CD4-positive, alpha-beta T cell treated with Interleukin-2 at 100 ng/mL for 4 hours (primary cell): ENCODE results near the gene PCNX1.
"Not testable (repeated sequence)": the region's sequence is repeated elsewhere in the genome, so short reads cannot be mapped to it uniquely, and the experiment has no call there.

Experiments used
- DNase-seq: peaks from one replicate; pipeline ENCODE4 v3.0.0-alpha.2; 2020; ENCODE audit warnings: low spot score

The PCNX1 gene

GRCh38 chr14:71129716-71130490 lies 222.6 kb downstream of the PCNX1 start:
- DNase-seq: not testable (repeated sequence)

GRCh38 chr14:71130491-71131179 lies 223.4 kb downstream of the PCNX1 start:
- DNase-seq: no peak

DNA sequence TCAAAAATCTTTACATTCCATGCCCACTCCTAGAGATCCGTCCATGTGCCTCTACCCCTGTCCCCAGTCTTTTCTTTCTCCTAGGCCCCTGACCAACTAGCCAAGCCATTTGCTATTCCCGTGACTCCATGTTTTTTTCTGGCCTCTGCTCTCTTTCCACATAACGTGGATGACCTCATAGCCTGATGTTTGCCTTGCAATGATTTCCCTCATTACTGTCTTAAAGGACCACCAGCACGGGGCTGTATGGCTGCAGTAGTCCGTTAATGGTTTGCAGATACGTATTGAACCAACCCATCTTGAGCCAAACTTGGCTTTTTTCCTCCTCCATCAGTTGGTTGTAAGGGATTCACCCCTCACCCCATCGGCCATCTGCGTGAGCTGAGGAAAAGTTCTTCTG lies 226.0 kb downstream of the PCNX1 start:
- DNase-seq: no peak

- DNase-seq: no peak
These were observed 228.2 kb downstream of the PCNX1 start for GRCh38 chr14:71135496-71135895.

- DNase-seq: no peak
These were observed 228.7 kb downstream of the PCNX1 start for GRCh38 chr14:71135911-71136310.

GRCh38 chr14:71136386-71137060 lies 229.3 kb downstream of the PCNX1 start:
- no peak for DNase-seq

DNA sequence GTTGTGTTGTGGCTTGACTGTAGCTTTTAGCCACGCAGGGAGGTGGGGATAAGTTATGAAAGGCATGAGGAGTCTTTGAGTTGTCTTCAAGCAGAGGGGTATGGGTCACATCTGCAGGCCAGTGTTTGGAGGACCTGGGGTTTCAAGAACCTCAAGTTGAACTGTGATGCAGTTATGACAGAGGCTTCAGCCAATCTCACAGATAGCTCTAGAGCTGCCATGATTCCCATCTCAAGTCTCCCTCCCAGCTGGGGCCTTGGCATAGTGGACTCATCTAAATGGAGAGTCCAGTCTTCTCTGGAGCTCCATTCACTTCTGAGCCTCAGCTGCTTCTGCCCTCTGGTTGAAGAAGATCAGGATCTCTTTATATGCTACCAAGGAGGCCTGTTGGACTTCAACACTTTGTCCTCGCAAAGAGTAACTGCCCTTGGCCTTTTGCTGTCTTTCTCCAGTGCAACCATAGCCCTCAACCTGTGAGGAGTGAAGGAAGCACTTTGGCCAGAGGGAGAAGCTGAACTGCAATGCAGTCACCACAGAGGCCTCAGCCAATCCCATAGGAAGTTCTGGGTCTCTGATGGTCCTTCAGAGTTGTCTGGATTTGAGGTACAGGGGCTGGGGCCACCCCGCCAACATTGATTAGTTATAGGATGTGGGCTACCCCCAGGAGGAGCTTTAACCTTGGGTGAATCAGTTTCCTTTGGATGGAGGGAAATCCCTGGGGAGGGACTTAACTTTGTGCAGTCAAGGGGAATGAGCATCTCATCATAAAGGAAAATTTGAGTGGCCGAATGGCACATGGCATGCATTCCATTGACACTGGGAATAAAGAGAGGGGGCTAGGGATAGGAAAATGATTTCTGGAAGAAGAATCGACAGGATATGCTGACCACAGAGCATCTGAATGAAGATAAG lies 230.5 kb downstream of the PCNX1 start:
- no peak for DNase-seq

- DNase-seq: peak; percentile 48
These were observed 231.4 kb downstream of the PCNX1 start for GRCh38 chr14:71138448-71139293.

DNA sequence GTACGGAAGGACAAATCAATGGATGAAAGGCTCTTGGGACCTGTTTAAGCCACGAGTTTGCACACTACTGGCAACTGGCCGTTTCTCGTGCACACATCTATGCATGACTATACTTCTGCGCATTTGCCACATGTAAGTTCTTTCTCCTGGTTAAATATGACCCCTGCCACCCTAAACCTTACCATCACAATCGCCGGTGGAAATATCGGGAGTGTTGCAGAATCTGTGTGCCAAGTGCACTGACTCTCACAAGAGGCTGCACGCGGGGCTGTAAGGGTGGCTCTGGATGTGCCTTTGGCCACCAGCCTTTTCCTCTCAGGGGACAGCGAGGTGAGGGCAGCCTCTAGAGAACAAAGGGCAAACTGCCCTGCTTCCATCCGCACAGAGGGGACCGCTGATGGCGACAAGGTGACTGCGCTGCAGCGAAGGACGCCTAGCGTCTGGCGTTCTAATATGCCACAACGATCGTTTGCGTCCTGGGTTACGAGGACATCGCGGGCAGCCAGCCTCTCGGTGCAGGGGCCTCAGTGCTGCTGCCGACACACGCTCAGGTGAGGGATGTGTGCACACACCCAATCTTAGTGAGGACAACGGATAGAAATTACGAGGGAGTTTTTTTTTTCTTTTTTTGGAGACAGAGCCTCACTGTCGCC lies 232.2 kb downstream of the PCNX1 start:
- DNase-seq: no peak

- no peak for DNase-seq
These were observed 232.9 kb downstream of the PCNX1 start for GRCh38 chr14:71140157-71140556.

GRCh38 chr14:71141701-71142374 lies 234.6 kb downstream of the PCNX1 start:
- DNase-seq: no peak

GRCh38 chr14:71142375-71143038 lies 235.2 kb downstream of the PCNX1 start:
- peak; percentile 7 for DNase-seq

- peak; percentile 33 for DNase-seq
These were observed 236.4 kb downstream of the PCNX1 start for GRCh38 chr14:71143381-71144290.

DNA sequence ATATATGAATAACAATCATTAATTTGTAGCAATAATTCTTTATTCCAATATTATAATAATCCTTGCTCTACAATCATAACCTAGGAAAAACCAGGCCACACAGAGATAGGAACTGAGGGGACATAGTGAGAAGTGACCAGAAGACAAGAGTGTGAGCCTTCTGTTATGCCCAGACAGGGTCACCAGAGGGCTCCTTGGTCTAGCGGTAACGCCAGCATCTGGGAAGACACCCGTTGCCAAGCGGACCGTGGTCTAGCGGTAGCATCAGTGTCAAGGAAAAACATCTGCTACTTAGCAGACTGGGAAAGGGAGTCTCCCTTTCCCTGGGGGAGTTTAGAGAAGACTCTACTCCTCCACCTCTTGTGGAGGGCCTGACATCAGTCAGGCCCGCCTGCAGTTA lies 240.1 kb downstream of the PCNX1 start:
- not testable (repeated sequence) for DNase-seq

DNA sequence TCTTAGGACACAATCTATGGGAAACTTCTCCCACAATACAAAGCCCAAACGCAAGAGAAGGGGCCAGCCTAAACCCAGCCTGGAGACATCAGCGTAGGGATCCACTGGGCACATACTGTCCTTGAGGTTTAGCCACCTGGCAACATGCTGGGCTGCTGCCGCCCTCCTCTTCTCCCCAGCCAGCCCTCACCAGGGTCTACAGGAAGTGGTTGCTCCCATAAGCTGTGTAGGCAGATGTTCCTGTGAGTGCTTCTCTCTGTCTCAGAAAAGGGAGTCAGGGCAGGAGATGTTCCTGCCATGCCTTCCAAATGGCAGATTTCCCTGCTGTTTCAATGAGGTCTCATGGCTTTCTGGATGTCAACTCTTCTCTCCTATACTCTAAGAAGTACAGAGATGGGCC lies 241.4 kb downstream of the PCNX1 start:
- DNase-seq: no peak

- no peak for DNase-seq
These were observed 243.5 kb downstream of the PCNX1 start for GRCh38 chr14:71150737-71151136.

GRCh38 chr14:71155743-71156142 lies 248.5 kb downstream of the PCNX1 start:
- no peak for DNase-seq
